Myocyte (in vitro differentiated cells): ENCODE results near the gene ARPC2. TPM values are rescaled to one million over a fixed set of nuclear protein-coding genes. Genes with fewer than 3 reads are reported as not detected.
A peak's percentile ranks its signal among the peaks of the same experiment; 100 is the strongest.
"Not testable (repeated sequence)": the region's sequence is repeated elsewhere in the genome, so short reads cannot be mapped to it uniquely, and the experiment has no call there.

ENCODE experiments used
- DNase-seq: peaks from one replicate; pipeline ENCODE4 v3.0.0-alpha.2; 2012; ENCODE audit warnings: low read depth
- total RNA-seq: library from RNA; depleted of rRNA; stranded (reverse); fragments of >200 nt; gene quantifications from 2 replicates; pipeline ENCODE4 v1.2.3, GENCODE V29; 2014

The ARPC2 gene
- total RNA-seq, 1 donor from 2014 or later = 270 TPM

- no peak for DNase-seq
Measured at GRCh38 chr2:218270721-218271486, 53.9 kb downstream of the ARPC2 start.

GRCh38 chr2:218271487-218271797 lies 54.5 kb downstream of the ARPC2 start:
- DNase-seq = peak; percentile 17

- DNase-seq = no peak
Measured at GRCh38 chr2:218271865-218272530, 55.0 kb downstream of the ARPC2 start.

- DNase-seq = peak; percentile 93
Measured at GRCh38 chr2:218272531-218273212, 55.7 kb downstream of the ARPC2 start.

- not testable (repeated sequence) for DNase-seq
Measured at GRCh38 chr2:218273214-218273907, 56.4 kb downstream of the ARPC2 start.

GRCh38 chr2:218273908-218274249 lies 56.9 kb downstream of the ARPC2 start:
- DNase-seq = no peak

GRCh38 chr2:218274586-218274985 lies 57.6 kb downstream of the ARPC2 start:
- DNase-seq = no peak

- peak; percentile 35 for DNase-seq
Measured at GRCh38 chr2:218275371-218276072, 58.5 kb downstream of the ARPC2 start.

GRCh38 chr2:218276986-218277755 lies 60.2 kb downstream of the ARPC2 start:
- DNase-seq = no peak

GRCh38 chr2:218277921-218278320 lies 60.9 kb downstream of the ARPC2 start:
- DNase-seq = no peak

GRCh38 chr2:218278531-218279360 lies 61.8 kb downstream of the ARPC2 start:
- DNase-seq = no peak

- DNase-seq = no peak
Measured at GRCh38 chr2:218280260-218280870, 63.4 kb downstream of the ARPC2 start.

- peak; percentile 74 for DNase-seq
Measured at GRCh38 chr2:218281449-218281848, 64.5 kb downstream of the ARPC2 start.

- peak; percentile 96 for DNase-seq
Measured at GRCh38 chr2:218282173-218282991, 65.4 kb downstream of the ARPC2 start.

- peak; percentile 88 for DNase-seq
Measured at GRCh38 chr2:218284106-218284811, 67.3 kb downstream of the ARPC2 start.

- DNase-seq = peak; percentile 78
Measured at GRCh38 chr2:218285604-218286003, 68.6 kb downstream of the ARPC2 start.
